HepG2 (cell line): ENCODE measurements around the gene FAM200B. TPM values are rescaled to one million over a fixed set of nuclear protein-coding genes. Genes with fewer than 3 reads are reported as not detected.
A peak's percentile ranks its signal among the peaks of the same experiment; 100 is the strongest.

ENCODE experiments used
- FOXA1 ChIP-seq, 2 experiments: fragments of 450-650 bp in 1 of 2; sonication (generic) in 1 of 2; formaldehyde crosslinking in 1 of 2; IDR thresholded peaks; 2 replicates each; pipeline versions ENCODE4 v1.4.0 to v1.6.1; 2016 to 2020; ENCODE audit warnings: missing genetic modification reagents in 1 of 2
- PHB2 ChIP-seq: fragments of 450-650 bp; IDR thresholded peaks from 2 replicates; pipeline ENCODE4 v1.6.1; 2018; ENCODE audit not compliant: partially characterized antibody
- RXRB ChIP-seq: IDR thresholded peaks from 2 replicates; pipeline ENCODE4 v1.6.1; 2016; ENCODE audit warnings: borderline replicate concordance, missing genetic modification reagents, missing compliant biosample characterization
- TSC22D2 ChIP-seq: sonication (generic); formaldehyde crosslinking; IDR thresholded peaks from 2 replicates; pipeline ENCODE4 v1.5.1; 2020; ENCODE audit warnings: missing genetic modification reagents, mild to moderate bottlenecking, borderline replicate concordance
- ZNF18 ChIP-seq: sonication (generic); formaldehyde crosslinking; IDR thresholded peaks from 2 replicates; pipeline ENCODE4 v1.8.0; 2022; ENCODE audit warnings: mild to moderate bottlenecking, missing genetic modification reagents; ENCODE audit not compliant: insufficient replicate concordance
- ZNF503 ChIP-seq: sonication (generic); formaldehyde crosslinking; IDR thresholded peaks from 2 replicates; pipeline ENCODE4 v1.4.0; 2020; ENCODE audit warnings: missing genetic modification reagents
- ZNF564 ChIP-seq: sonication (generic); formaldehyde crosslinking; IDR thresholded peaks from 2 replicates; pipeline ENCODE4 v1.8.1; 2023; ENCODE audit warnings: mild to moderate bottlenecking, missing genetic modification reagents
- ZNF674 ChIP-seq: sonication (generic); formaldehyde crosslinking; IDR thresholded peaks from 2 replicates; pipeline ENCODE4 v1.5.0; 2020; ENCODE audit warnings: low read depth, mild to moderate bottlenecking, missing genetic modification reagents
- ZNF749 ChIP-seq: sonication (generic); formaldehyde crosslinking; IDR thresholded peaks from 2 replicates; pipeline ENCODE4 v1.8.0; 2022; ENCODE audit warnings: mild to moderate bottlenecking, missing genetic modification reagents, moderate library complexity, borderline replicate concordance
- ZNF83 ChIP-seq: sonication (generic); formaldehyde crosslinking; IDR thresholded peaks from 2 replicates; pipeline ENCODE4 v1.4.0; 2020; ENCODE audit warnings: missing genetic modification reagents, mild to moderate bottlenecking, borderline replicate concordance
- polyA plus RNA-seq, 8 experiments: library from polyadenylated mRNA; depleted of rRNA in 3 of 8; stranded (reverse) in 7 of 8; unstranded in 1 of 8; fragments of >200 nt; fragmentation: Illumina TruSeq in 4 of 8; extraction: Trizol in 4 of 8; gene quantifications; 2 replicates each; pipeline versions ENCODE4 v1.2.1 to v1.2.3, GENCODE V29; 2011 to 2016; ENCODE audit warnings: low read depth in 4 of 8, missing spikeins in 1 of 8, mixed read lengths in 1 of 8; ENCODE audit not compliant: insufficient read depth in 1 of 8
- total RNA-seq, 5 experiments: library from RNA; depleted of rRNA; stranded (reverse); fragments of >200 nt; fragmentation: Illumina TruSeq; extraction: Trizol; gene quantifications; 2 replicates each; pipeline ENCODE4 v1.2.3, GENCODE V29; 2016; ENCODE audit warnings: low read depth in 1 of 5

FAM200B gene
- total and polyA plus RNA-seq, 2 of the 13 experiments (the other 11 are each of a cell fraction or from before 2014, with no cell fraction given), result 25.6 to 41.8 TPM

- TF ChIP-seq ZNF564 (CRISPR knock-in tag) (0 out of 2 replicates have a peak, but pooled peaks have one; percentile 43), ZNF674 (no peak), FOXA1 (IDR thresholded peaks at IDR 0.05) (no peak), FOXA1 (CRISPR knock-in tag; IDR thresholded peaks at IDR 0.05) (no peak), ZNF83 (CRISPR knock-in tag) (no peak; the same call in 1 of the 2 replicates), ZNF749 (CRISPR knock-in tag) (peak; percentile 73; the same call in 1 of the 2 replicates), PHB2 (no peak), ZNF18 (CRISPR knock-in tag) (no peak), RXRB (CRISPR knock-in tag) (no peak), ZNF503 (CRISPR knock-in tag) (no peak; the same call in 1 of the 2 replicates), TSC22D2 (CRISPR knock-in tag) (no peak)
Measured at GRCh38 chr4:15681372-15682241, at the start of gene FAM200B (continued).
